ELR (cell line): Measurements from ENCODE around the gene HLA-DMB.

Experiments used
- DNase-seq: peaks from one replicate; pipeline ENCODE4 v3.0.0-alpha.2; 2015; ENCODE audit warnings: low read depth

HLA-DMB gene

DNA sequence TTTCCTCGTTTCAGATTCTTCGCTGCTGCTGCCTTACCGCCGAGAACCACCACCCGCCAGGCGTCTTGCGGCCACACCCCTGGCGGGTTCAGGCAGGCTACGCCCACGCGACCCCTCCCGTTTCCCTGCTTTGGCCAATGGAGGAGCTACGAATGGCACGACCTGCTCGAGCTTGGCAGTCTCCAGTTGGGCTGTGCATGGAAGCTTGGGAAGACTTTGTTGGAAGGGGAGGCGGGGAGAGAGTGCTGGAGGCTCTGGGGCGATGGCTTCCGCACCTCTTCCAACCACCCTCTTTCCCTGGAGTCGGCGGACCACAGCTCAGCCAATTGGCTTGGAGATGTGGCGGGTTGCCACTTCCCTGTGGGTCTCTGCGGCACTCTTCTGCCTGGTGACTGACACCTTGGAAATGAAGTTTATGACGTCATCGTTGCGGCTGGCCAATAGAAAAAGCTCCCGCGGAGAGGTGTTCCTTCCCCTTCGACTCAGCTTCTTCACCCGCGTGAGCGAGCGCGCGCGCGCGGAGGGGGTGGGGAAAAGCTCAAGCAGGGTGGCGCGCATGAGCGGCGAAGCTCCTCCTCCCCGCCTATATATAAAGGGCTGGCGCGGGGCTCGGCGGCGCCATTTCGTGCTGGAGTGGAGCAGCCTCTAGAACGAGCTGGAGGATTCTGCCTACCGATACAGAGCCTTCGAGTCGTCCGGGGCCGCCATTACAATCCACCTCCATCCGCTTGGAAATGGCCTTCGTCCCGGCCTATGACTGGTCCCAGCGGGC, 30.9 kb upstream of the HLA-DMB start:
- DNase-seq: peak; percentile 100

- DNase-seq: no peak
Observed at GRCh38 chr6:32971242-32971580, 30.4 kb upstream of the HLA-DMB start.

- peak; percentile 90 for DNase-seq
Observed at GRCh38 chr6:32970413-32971241, 29.8 kb upstream of the HLA-DMB start.

DNA sequence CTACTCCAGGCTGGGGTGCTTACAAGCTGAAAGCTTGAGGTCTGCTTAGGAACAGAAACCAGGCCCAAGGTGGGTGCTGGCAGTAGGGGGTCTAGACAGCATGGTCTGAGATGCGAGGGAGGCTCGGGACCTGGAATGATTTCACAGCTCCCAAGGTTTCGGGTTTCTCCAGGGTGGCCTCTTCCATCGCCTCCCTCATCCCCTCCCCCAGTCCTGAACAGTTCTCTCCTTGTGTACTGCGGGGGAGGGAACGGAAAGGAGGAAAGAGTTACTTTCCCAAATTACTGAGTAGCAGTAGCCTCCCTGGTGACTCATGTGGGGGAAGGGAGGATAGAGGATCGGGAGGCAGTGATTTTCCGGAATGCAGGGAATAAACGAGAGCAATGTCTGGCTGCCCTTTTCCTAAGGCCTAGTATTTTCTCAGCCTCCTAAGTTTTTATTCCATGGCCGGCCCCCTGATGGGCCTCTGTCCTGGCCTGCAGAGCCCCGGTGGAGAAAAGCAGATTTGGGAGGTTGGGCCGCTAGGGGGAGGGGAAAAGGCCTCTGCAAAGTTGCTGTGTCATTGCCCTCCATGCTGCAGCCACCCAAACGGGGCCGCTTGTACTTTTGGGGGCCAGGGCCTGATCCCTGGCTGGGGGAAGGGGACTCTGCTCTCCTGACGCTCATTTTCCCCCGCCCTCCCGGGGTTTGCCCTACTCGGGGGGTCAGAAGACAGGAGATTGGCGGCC, 29.0 kb upstream of the HLA-DMB start:
- peak; percentile 95 for DNase-seq

DNA sequence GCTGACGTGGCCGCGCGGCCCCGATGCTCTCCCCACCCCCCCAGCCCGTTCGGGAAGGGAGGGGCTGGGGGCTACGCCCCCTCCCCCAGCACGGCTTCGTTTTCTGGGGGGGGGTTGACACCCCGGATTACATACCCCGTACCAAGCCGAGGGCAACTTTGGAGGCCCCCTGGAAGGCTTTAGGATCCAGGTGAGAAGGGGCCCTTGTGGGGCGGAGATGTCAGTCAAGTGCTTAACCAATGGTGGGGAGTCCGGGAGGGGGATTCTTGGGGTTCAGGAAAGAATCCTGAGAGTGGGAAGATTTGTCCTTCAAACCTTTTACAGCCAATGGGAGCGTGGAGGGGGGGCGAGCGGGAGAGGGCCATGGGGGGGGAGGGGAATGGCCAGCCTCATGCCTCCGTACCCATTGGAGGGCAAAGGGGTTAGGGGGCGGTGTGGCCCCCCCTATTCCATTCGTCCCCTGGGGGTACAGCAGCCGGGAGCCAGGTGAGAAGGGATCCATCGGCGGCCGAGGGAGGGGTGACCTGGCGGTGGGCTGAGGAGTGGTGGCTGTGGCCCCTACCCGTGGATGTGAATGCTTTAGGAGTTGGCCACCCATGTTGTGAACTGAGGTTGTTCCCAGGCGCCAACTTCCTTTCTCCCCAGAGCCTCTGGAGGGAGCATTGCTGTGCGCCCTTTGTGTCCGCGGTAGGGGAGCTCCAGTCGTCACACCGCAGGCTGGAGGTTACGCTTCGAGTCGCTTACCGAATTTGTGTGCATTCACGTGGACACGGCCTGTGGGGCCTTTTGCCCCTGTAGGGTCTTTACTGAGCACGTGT, 28.2 kb upstream of the HLA-DMB start:
- peak; percentile 95 for DNase-seq

DNA sequence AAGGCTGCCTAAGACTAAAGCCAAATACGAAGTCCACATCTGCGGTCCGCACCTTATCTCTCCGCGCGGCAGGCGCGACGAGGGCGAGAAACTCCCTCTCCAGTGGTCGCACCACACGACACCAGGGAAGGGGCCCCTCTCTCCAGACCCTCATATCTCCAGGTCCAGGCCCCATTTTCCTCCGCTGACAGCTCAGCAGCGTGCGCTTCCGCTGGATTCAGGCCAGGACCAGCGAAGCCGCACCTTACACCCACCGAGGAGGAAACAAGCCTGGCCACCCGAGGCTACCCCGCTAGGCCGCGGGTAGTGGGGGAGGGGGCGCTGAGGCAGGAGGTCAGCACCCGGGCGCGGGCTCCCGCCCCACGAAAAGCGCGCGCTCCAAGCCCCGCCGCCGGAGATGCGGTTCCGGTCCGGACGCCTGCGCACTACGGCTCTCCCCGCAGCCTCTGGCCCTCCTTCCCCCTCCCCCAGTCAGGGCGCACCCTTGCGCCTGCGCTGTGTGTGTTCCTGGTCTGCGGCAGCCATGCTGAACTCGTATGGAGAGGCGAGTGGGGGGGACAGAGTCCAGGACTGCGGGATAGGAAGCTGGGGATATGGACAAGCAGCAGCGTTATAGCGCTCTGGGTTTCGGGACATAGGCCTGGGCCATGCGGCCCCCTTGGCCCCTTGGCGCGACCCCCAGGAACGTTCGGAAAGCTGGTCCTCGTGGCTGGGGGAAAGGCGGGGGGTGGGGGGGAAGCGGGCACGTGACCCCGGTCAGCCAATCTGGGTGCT, 27.5 kb upstream of the HLA-DMB start, which contains the start of gene BRD2:
Gene BRD2 (plus strand): TSS at position 502 of the 774 bp plus-strand sequence. CDS start 4,305 bp downstream, outside the sequence.
- DNase-seq: peak; percentile 96

- DNase-seq: peak; percentile 72
Observed at GRCh38 chr6:32967151-32968091, 26.6 kb upstream of the HLA-DMB start.

DNA sequence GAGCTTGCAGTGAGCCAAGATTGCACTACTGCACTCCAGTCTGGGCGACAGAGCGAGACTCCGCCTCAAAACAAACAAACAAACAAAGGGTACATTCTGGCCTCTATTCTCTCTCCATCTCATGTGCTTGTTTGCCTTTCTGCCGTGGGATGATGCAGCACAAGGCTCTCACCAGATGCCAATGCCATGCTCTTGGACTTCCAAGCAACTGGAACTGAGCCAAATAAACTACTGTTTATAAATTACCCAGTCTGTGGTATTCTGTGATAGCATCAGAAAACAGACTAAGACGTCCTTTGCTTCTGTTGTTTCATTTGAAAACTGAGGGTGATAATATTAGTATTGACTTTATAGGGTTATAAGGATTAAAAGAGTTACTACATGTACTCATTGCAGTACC, 23.9 kb upstream of the HLA-DMB start:
- DNase-seq: no peak

GRCh38 chr6:32963866-32964265, 23.0 kb upstream of the HLA-DMB start:
- DNase-seq: no peak

- DNase-seq: no peak
Observed at GRCh38 chr6:32962213-32962826, 21.5 kb upstream of the HLA-DMB start.

DNA sequence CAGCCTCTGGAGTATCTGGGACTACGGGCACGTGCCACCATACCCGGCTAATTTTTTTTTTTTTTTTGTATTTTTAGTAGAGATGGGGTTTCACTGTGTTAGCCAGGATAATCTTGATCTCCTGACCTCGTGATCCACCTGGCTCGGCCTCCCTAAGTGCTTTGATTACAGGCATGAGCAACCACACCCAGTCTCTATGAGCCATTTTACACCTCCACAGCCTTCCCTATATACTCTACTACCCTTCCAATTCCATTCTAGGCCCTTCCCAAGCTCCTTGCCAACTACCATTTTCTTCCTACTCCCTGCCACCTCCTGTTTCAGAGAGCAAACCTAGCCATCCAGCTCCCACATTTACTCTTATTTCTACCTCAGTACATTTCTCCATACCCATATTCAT, 19.7 kb upstream of the HLA-DMB start:
- no peak for DNase-seq

- DNase-seq: no peak
Observed at GRCh38 chr6:32956176-32956575, 15.3 kb upstream of the HLA-DMB start.

DNA sequence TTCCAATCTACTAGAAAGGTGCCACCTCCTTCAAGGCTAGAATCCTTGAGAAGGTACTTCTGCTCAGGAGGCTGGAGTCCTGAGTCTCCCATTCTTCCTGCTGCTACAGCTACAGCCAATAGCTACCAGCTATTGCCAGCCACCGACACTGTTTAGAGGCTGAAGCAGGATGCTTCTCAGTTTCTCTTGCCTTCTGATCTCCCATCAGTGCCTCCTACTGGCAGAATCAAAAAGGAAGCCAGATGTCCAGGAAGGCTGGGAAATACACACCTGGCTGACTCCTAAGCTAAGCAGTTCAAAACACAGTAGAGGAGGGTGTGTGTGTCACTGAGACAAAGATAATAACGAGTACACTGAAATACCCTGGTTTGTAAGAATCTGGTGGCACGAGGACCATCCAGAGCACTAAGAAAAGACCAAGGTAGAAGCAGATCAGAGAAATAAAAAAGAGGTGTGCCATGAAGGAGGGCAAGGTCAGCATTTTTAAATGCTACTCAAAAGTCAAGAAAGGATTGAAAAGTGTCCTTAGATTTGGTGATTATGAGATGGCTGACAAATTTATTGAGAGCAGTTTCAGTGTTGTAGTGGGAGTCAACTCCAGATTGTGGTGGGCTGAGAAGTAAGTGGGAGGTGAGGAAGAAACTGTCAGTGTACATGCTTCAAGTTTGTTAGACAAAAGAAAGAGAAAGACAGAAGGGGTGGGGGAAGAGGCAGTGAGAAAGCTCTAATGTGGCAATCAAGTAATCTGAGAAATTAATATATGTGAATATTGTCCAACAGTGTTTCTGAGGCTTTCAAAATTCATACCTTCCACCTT, 14.4 kb upstream of the HLA-DMB start:
- DNase-seq: peak; percentile 33

DNA sequence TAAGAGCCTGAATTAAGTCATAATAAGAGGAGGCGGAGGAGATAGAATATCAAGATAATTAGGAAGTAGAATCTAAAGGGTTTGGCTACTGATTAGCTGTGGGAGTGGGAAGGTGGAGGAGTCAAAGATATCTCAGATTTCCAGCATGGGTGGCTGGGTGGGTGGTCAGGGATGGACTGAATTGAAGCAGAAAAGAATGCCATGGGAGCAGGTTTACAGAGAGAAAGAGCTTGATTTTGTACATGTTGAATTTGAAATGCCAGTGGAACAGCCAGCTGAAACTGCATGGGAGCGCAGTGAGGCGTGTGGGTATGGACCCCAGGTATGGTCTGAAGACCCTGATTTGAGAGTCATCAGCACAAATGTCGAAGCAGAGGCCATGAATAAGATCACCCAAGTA, 13.4 kb upstream of the HLA-DMB start:
- DNase-seq: no peak

- DNase-seq: no peak
Observed at GRCh38 chr6:32953775-32954174, 12.9 kb upstream of the HLA-DMB start.

DNA sequence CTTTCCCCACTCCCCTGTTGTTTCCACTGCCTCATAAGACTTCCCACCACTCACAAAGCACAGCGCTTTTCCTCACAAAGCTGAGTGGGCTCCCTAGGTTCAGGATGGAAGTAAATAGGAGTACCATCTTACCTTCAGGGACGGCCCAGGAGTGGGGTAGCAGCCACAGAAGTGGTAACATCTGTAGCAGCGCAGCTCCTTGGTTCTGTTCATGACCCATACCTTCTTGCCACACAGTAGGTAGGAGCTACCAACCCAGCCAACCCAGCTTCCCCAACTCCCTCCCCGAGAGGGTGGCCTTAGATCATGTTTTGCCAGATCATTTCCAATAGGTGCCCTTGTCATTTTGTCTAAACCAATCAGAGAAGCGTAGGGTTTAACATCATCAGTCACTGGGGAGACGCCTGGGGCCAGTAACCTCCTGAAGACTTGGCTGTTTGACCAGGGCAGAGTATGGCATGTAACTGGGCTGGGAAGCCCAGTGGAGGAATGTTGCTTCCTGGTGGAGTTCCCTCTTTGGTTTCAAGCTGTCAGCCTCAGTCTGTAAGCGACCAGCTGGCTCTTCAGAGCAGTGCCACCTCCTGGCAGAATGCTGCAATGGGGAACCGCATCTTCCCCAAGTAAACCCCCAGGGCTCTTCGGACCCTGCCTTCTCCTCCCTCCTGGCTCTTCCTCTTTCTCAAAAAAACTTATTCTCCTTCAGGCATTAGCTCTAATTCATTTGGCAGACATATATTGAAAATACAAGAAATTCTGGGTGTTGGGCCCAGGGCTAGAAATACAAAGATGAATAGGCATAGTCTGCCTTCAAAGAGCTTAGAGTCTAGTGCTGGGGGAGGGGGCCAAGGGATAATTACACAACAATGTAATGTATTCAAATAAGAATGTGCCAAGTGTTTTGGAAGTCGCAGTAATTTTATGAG, 12.2 kb upstream of the HLA-DMB start, which contains the start of gene HLA-DMA:
Gene HLA-DMA (minus strand): TSS at position 281 of the 923 bp plus-strand sequence. CDS start 61 bp downstream, at position 220.
- DNase-seq: peak; percentile 89

GRCh38 chr6:32950449-32950848, 9.6 kb upstream of the HLA-DMB start:
- DNase-seq: no peak
